IMR-90 (cell line): ENCODE measurements around the gene CCDC144A.

ENCODE experiments used
- CHD1 ChIP-seq: IDR thresholded peaks from 2 replicates; pipeline ENCODE4 v1.6.1; 2012; ENCODE audit warnings: low read depth, low read length, improper control_type of control experiment
- CTCF ChIP-seq: conservative IDR thresholded peaks from 2 replicates; pipeline ENCODE4 v1.5.1; 2012; ENCODE audit warnings: mild to moderate bottlenecking, low read depth, low read length, improper control_type of control experiment
- ELK1 ChIP-seq: fragments of 150-350 bp; IDR thresholded peaks from 2 replicates; pipeline ENCODE4 v1.6.1; 2016; ENCODE audit warnings: low read depth, mild to moderate bottlenecking, low read length, moderate library complexity, borderline replicate concordance
- FOS ChIP-seq: fragments of 150-350 bp; IDR thresholded peaks from 2 replicates; pipeline ENCODE4 v1.6.1; 2016; ENCODE audit warnings: low read depth, low read length
- MXI1 ChIP-seq: IDR thresholded peaks from 2 replicates; pipeline ENCODE4 v1.6.1; 2012; ENCODE audit warnings: low read depth, mild to moderate bottlenecking, low read length, moderate library complexity, borderline replicate concordance
- POLR2A ChIP-seq: IDR thresholded peaks from 2 replicates; pipeline ENCODE4 v1.6.1; 2012; ENCODE audit warnings: mild to moderate bottlenecking, low read depth, low read length
- RAD21 ChIP-seq: IDR thresholded peaks from 2 replicates; pipeline ENCODE4 v1.6.1; 2012; ENCODE audit warnings: low read length, improper control_type of control experiment

DNA sequence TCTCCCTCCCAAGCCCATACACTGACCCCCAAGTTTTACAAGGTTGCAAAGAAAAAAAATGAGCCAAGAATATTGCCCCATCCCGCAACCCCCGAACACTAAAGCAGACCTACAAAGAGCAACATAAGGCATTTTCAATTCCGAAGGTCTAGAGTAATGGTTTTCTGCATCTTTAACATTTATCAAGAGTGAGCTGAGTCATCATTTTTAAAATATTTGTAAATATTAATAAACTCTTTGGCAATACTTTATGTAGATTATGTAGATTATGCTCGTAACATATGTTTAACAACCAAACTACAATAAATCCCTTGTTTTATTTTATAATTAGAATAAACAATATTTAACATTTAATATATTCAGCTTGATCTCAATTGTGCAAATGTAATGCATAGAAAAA, 37.8 kb upstream of the CCDC144A start:
- no peak for TF ChIP-seq CHD1
- TF ChIP-seq FOS: no peak
- no peak for TF ChIP-seq CTCF
- TF ChIP-seq POLR2A: no peak
- TF ChIP-seq RAD21: no peak
- TF ChIP-seq ELK1: no peak
- TF ChIP-seq MXI1: no peak
